KMS-11 (cell line): Measurements from ENCODE around the gene SENP6.
"Not testable (repeated sequence)": the region's sequence is repeated elsewhere in the genome, so short reads cannot be mapped to it uniquely, and the experiment has no call there.

Source experiments
- H2AFZ ChIP-seq: fragments of 200-600 bp; sonication (generic); 2 replicates; pipeline ENCODE4 v1.6.1; 2016; ENCODE audit warnings: antibody characterized with exemption, mixed run types, low read depth
- H3K27ac ChIP-seq: fragments of 200-600 bp; sonication (generic); 2 replicates; pipeline ENCODE4 v1.6.1; 2016; ENCODE audit warnings: mild to moderate bottlenecking, mixed run types
- H3K27me3 ChIP-seq: fragments of 200-600 bp; sonication (generic); 2 replicates; pipeline ENCODE4 v1.6.1; 2017; ENCODE audit warnings: mild to moderate bottlenecking, low read depth, mixed run types, moderate library complexity; ENCODE audit not compliant: insufficient read depth
- H3K36me3 ChIP-seq: fragments of 200-600 bp; sonication (generic); 2 replicates; pipeline ENCODE4 v1.6.1; 2017; ENCODE audit warnings: mild to moderate bottlenecking, mixed run types; ENCODE audit not compliant: insufficient read depth
- H3K4me1 ChIP-seq: fragments of 200-600 bp; sonication (generic); 2 replicates; pipeline ENCODE4 v1.6.1; 2016; ENCODE audit warnings: mild to moderate bottlenecking, low read depth, mixed run types; ENCODE audit not compliant: poor library complexity, severe bottlenecking
- H3K4me2 ChIP-seq: fragments of 200-600 bp; sonication (generic); 2 replicates; pipeline ENCODE4 v1.7.0; 2016; ENCODE audit warnings: mild to moderate bottlenecking, mixed run types
- H3K4me3 ChIP-seq: fragments of 200-600 bp; sonication (generic); IDR thresholded peaks from 2 replicates; pipeline ENCODE4 v1.6.1; 2017; ENCODE audit warnings: low read depth, low read length, mixed read lengths; ENCODE audit not compliant: insufficient read depth
- H3K79me2 ChIP-seq: fragments of 200-600 bp; sonication (generic); 2 replicates; pipeline ENCODE4 v1.6.1; 2016; ENCODE audit warnings: low read depth, mixed run types; ENCODE audit not compliant: insufficient read depth
- H3K9ac ChIP-seq: fragments of 200-600 bp; sonication (generic); 2 replicates; pipeline ENCODE4 v1.6.1; 2016; ENCODE audit warnings: mild to moderate bottlenecking, mixed run types
- H4K20me1 ChIP-seq: fragments of 200-600 bp; sonication (generic); 2 replicates; pipeline ENCODE4 v1.6.1; 2016; ENCODE audit warnings: mild to moderate bottlenecking, mixed run types; ENCODE audit not compliant: insufficient read depth
- CTCF ChIP-seq: fragments of 200-600 bp; sonication (generic); conservative IDR thresholded peaks from 2 replicates; pipeline ENCODE4 v1.6.1; 2017; ENCODE audit warnings: low read depth, mild to moderate bottlenecking, antibody characterized with exemption, low read length, moderate library complexity, mixed read lengths

Gene SENP6

GRCh38 chr6:75621846-75622245 is 20.2 kb downstream of the SENP6 start:
- Histone ChIP-seq H3K36me3 (no peaks in the 10 kb centered on the region), H3K4me2 (no peak overlapping the region), H3K4me3 (no peak overlapping the region), H3K27ac (no peak overlapping the region), H3K27me3 (no peaks in the 10 kb centered on the region), H2AFZ (no peak overlapping the region), H3K4me1 (peaks cover 18% of the 10 kb centered on the region), H3K9ac (no peak overlapping the region), H3K79me2 (peaks cover 60% of the 10 kb centered on the region), H4K20me1 (no peaks in the 10 kb centered on the region; the same call in 1 of the 2 replicates)
- no peak for TF ChIP-seq CTCF

GRCh38 chr6:75623491-75623890 is 21.8 kb downstream of the SENP6 start:
- H3K4me3 ChIP-seq, result no peak overlapping the region
- H3K36me3 ChIP-seq, result no peaks in the 10 kb centered on the region
- TF ChIP-seq CTCF, result no peak
- peaks cover 12% of the 10 kb centered on the region for H3K4me1 ChIP-seq
- no peak overlapping the region for H3K4me2 ChIP-seq
- H3K79me2 ChIP-seq, result peaks cover 44% of the 10 kb centered on the region
- H2AFZ ChIP-seq, result no peak overlapping the region
- H3K9ac ChIP-seq, result no peak overlapping the region
- H3K27ac ChIP-seq, result no peak overlapping the region
- no peaks in the 10 kb centered on the region for H4K20me1 ChIP-seq
- no peaks in the 10 kb centered on the region for H3K27me3 ChIP-seq

- peaks cover 3% of the 10 kb centered on the region for H3K4me1 ChIP-seq
- no peaks in the 10 kb centered on the region for H4K20me1 ChIP-seq
- H3K27ac ChIP-seq, result no peak overlapping the region
- no peak overlapping the region for H3K4me2 ChIP-seq
- no peak overlapping the region for H3K4me3 ChIP-seq
- no peak for TF ChIP-seq CTCF
- H3K79me2 ChIP-seq, result peaks cover 35% of the 10 kb centered on the region
- no peak overlapping the region for H2AFZ ChIP-seq
- H3K36me3 ChIP-seq, result no peaks in the 10 kb centered on the region
- no peaks in the 10 kb centered on the region for H3K27me3 ChIP-seq
- no peak overlapping the region for H3K9ac ChIP-seq
These were observed 22.7 kb downstream of the SENP6 start for GRCh38 chr6:75624335-75624734.

GRCh38 chr6:75624988-75625387 is 23.3 kb downstream of the SENP6 start:
- no peaks in the 10 kb centered on the region for H3K4me1 ChIP-seq
- peaks cover 29% of the 10 kb centered on the region for H3K79me2 ChIP-seq
- no peak overlapping the region for H3K4me2 ChIP-seq
- no peaks in the 10 kb centered on the region for H4K20me1 ChIP-seq
- no peak overlapping the region for H3K27ac ChIP-seq
- no peaks in the 10 kb centered on the region for H3K36me3 ChIP-seq
- H3K27me3 ChIP-seq, result no peaks in the 10 kb centered on the region
- TF ChIP-seq CTCF, result no peak
- H3K4me3 ChIP-seq, result no peak overlapping the region
- H2AFZ ChIP-seq, result no peak overlapping the region
- H3K9ac ChIP-seq, result no peak overlapping the region

GRCh38 chr6:75626561-75626960 is 24.9 kb downstream of the SENP6 start:
- no peak overlapping the region for H3K27ac ChIP-seq
- H4K20me1 ChIP-seq, result no peaks in the 10 kb centered on the region
- no peak overlapping the region for H3K4me2 ChIP-seq
- no peak overlapping the region for H3K4me3 ChIP-seq
- peaks cover 14% of the 10 kb centered on the region; the same call in 1 of the 2 replicates for H3K79me2 ChIP-seq
- H3K36me3 ChIP-seq, result no peaks in the 10 kb centered on the region
- no peak overlapping the region for H3K9ac ChIP-seq
- H3K4me1 ChIP-seq, result no peaks in the 10 kb centered on the region
- no peak overlapping the region for H2AFZ ChIP-seq
- TF ChIP-seq CTCF, result no peak
- no peaks in the 10 kb centered on the region for H3K27me3 ChIP-seq

- not testable (repeated sequence) for H3K27ac ChIP-seq, H3K4me2 ChIP-seq, H2AFZ ChIP-seq, H3K36me3 ChIP-seq, H3K4me3 ChIP-seq, H3K9ac ChIP-seq, H3K27me3 ChIP-seq, H3K4me1 ChIP-seq, H4K20me1 ChIP-seq
- H3K79me2 ChIP-seq, result peaks cover 14% of the 10 kb centered on the region; the same call in 1 of the 2 replicates
These were observed 26.0 kb downstream of the SENP6 start for GRCh38 chr6:75627708-75628107.
